ENCODE data around the gene SEMA7A.

Gene SEMA7A

GRCh38 chr15:74438721-74439316 lies 5.1 kb upstream of the SEMA7A start:
- H3K4me1 ChIP-seq (ENCODE audit: control insufficient read depth, insufficient read depth, low read length), result peaks cover 7% of the 10 kb centered on the region
- H3K9ac ChIP-seq (ENCODE audit: low read length in 2 of 2), result no peak overlapping the region
- H3K36me3 ChIP-seq (ENCODE audit: control insufficient read depth in 2 of 2, insufficient read depth in 2 of 2, low read length in 2 of 2), result no peaks in the 10 kb centered on the region

GRCh38 chr15:74438206-74438605 lies 4.4 kb upstream of the SEMA7A start:
- H3K9me3 ChIP-seq (ENCODE audit: control insufficient read depth in 2 of 2, low read length in 2 of 2), result no peaks in the 10 kb centered on the region
- H3K36me3 ChIP-seq (ENCODE audit: control insufficient read depth in 2 of 2, insufficient read depth in 2 of 2, low read length in 2 of 2), result no peaks in the 10 kb centered on the region
- no peak overlapping the region for H3K27ac ChIP-seq (ENCODE audit: low read length)
- H3K27me3 ChIP-seq (ENCODE audit: control insufficient read depth in 1 of 2, insufficient read depth in 2 of 2, low read length in 2 of 2), result peaks cover 3 to 6% of the 10 kb centered on the region in 2 donors
- peaks cover 11% of the 10 kb centered on the region for H3K4me1 ChIP-seq (ENCODE audit: control insufficient read depth, insufficient read depth, low read length)
- no peak overlapping the region for H3K9ac ChIP-seq (ENCODE audit: low read length in 2 of 2)
- no peak overlapping the region for H3K4me3 ChIP-seq (ENCODE audit: low read length in 2 of 2)

More at GRCh38 chr15:74438721-74439316, 5.1 kb upstream of the SEMA7A start:
- no peak overlapping the region for H3K4me3 ChIP-seq (ENCODE audit: low read length in 2 of 2)
- H3K9me3 ChIP-seq (ENCODE audit: control insufficient read depth in 2 of 2, low read length in 2 of 2), result no peaks in the 10 kb centered on the region
- peaks cover 2 to 3% of the 10 kb centered on the region in 2 donors for H3K27me3 ChIP-seq (ENCODE audit: control insufficient read depth in 1 of 2, insufficient read depth in 2 of 2, low read length in 2 of 2)
- no peak overlapping the region for H3K27ac ChIP-seq (ENCODE audit: low read length)

- Histone ChIP-seq H3K4me3 (ENCODE audit: low read length in 2 of 2) (peak overlapping the region; percentile 55 to 76), H3K27me3 (ENCODE audit: control insufficient read depth in 1 of 2, insufficient read depth in 2 of 2, low read length in 2 of 2) (peaks cover 27 to 33% of the 10 kb centered on the region in 2 donors), H3K4me1 (ENCODE audit: control insufficient read depth, insufficient read depth, low read length) (peaks cover 18% of the 10 kb centered on the region), H3K36me3 (ENCODE audit: control insufficient read depth in 2 of 2, insufficient read depth in 2 of 2, low read length in 2 of 2) (no peaks in the 10 kb centered on the region), H3K9ac (ENCODE audit: low read length in 2 of 2) (peak overlapping the region; percentile 21 to 62), H3K27ac (ENCODE audit: low read length) (no peak overlapping the region), H3K9me3 (ENCODE audit: control insufficient read depth in 2 of 2, low read length in 2 of 2) (no peaks in the 10 kb centered on the region)
Observed at GRCh38 chr15:74434263-74435136, 742 bp upstream of the SEMA7A start.

- Histone ChIP-seq H3K36me3 (ENCODE audit: control insufficient read depth in 2 of 2, insufficient read depth in 2 of 2, low read length in 2 of 2) (no peaks in the 10 kb centered on the region), H3K4me1 (ENCODE audit: control insufficient read depth, insufficient read depth, low read length) (peaks cover 18% of the 10 kb centered on the region), H3K9me3 (ENCODE audit: control insufficient read depth in 2 of 2, low read length in 2 of 2) (no peaks in the 10 kb centered on the region), H3K9ac (ENCODE audit: low read length in 2 of 2) (peak overlapping the region in 1 of 2 donors; percentile 15), H3K4me3 (ENCODE audit: low read length in 2 of 2) (peak overlapping the region; percentile 65 to 76), H3K27ac (ENCODE audit: low read length) (no peak overlapping the region), H3K27me3 (ENCODE audit: control insufficient read depth in 1 of 2, insufficient read depth in 2 of 2, low read length in 2 of 2) (peaks cover 32 to 39% of the 10 kb centered on the region in 2 donors)
Observed at GRCh38 chr15:74432968-74433591, 678 bp downstream of the SEMA7A start.

GRCh38 chr15:74432271-74432967 lies 1.3 kb downstream of the SEMA7A start:
- peaks cover 32 to 39% of the 10 kb centered on the region in 2 donors for H3K27me3 ChIP-seq (ENCODE audit: control insufficient read depth in 1 of 2, insufficient read depth in 2 of 2, low read length in 2 of 2)
- H3K4me1 ChIP-seq (ENCODE audit: control insufficient read depth, insufficient read depth, low read length), result peaks cover 18% of the 10 kb centered on the region
- no peak overlapping the region for H3K27ac ChIP-seq (ENCODE audit: low read length)
- H3K9me3 ChIP-seq (ENCODE audit: control insufficient read depth in 2 of 2, low read length in 2 of 2), result no peaks in the 10 kb centered on the region
- H3K36me3 ChIP-seq (ENCODE audit: control insufficient read depth in 2 of 2, insufficient read depth in 2 of 2, low read length in 2 of 2), result no peaks in the 10 kb centered on the region
- peak overlapping the region; percentile 12 to 54 for H3K4me3 ChIP-seq (ENCODE audit: low read length in 2 of 2)
- H3K9ac ChIP-seq (ENCODE audit: low read length in 2 of 2), result no peak overlapping the region

- Histone ChIP-seq H3K36me3 (ENCODE audit: control insufficient read depth in 2 of 2, insufficient read depth in 2 of 2, low read length in 2 of 2) (no peaks in the 10 kb centered on the region), H3K4me1 (ENCODE audit: control insufficient read depth, insufficient read depth, low read length) (peaks cover 18% of the 10 kb centered on the region), H3K27me3 (ENCODE audit: control insufficient read depth in 1 of 2, insufficient read depth in 2 of 2, low read length in 2 of 2) (peaks cover 32 to 39% of the 10 kb centered on the region in 2 donors), H3K9me3 (ENCODE audit: control insufficient read depth in 2 of 2, low read length in 2 of 2) (no peaks in the 10 kb centered on the region), H3K27ac (ENCODE audit: low read length) (no peak overlapping the region), H3K4me3 (ENCODE audit: low read length in 2 of 2) (peak overlapping the region in 1 of 2 donors; percentile 22), H3K9ac (ENCODE audit: low read length in 2 of 2) (no peak overlapping the region)
Observed at GRCh38 chr15:74431645-74432044, 2.1 kb downstream of the SEMA7A start.

- peaks cover 32 to 39% of the 10 kb centered on the region in 2 donors for H3K27me3 ChIP-seq (ENCODE audit: control insufficient read depth in 1 of 2, insufficient read depth in 2 of 2, low read length in 2 of 2)
- H3K4me1 ChIP-seq (ENCODE audit: control insufficient read depth, insufficient read depth, low read length), result peaks cover 18% of the 10 kb centered on the region
- no peaks in the 10 kb centered on the region for H3K36me3 ChIP-seq (ENCODE audit: control insufficient read depth in 2 of 2, insufficient read depth in 2 of 2, low read length in 2 of 2)
- H3K4me3 ChIP-seq (ENCODE audit: low read length in 2 of 2), result no peak overlapping the region
- no peak overlapping the region for H3K27ac ChIP-seq (ENCODE audit: low read length)
- no peak overlapping the region for H3K9ac ChIP-seq (ENCODE audit: low read length in 2 of 2)
- no peaks in the 10 kb centered on the region for H3K9me3 ChIP-seq (ENCODE audit: control insufficient read depth in 2 of 2, low read length in 2 of 2)
Observed at GRCh38 chr15:74431116-74431515, 2.6 kb downstream of the SEMA7A start.

- H3K4me1 ChIP-seq (ENCODE audit: control insufficient read depth, insufficient read depth, low read length), result peaks cover 18% of the 10 kb centered on the region
- no peaks in the 10 kb centered on the region for H3K36me3 ChIP-seq (ENCODE audit: control insufficient read depth in 2 of 2, insufficient read depth in 2 of 2, low read length in 2 of 2)
- H3K4me3 ChIP-seq (ENCODE audit: low read length in 2 of 2), result no peak overlapping the region
- H3K27me3 ChIP-seq (ENCODE audit: control insufficient read depth in 1 of 2, insufficient read depth in 2 of 2, low read length in 2 of 2), result peaks cover 32 to 39% of the 10 kb centered on the region in 2 donors
- no peak overlapping the region for H3K9ac ChIP-seq (ENCODE audit: low read length in 2 of 2)
- H3K9me3 ChIP-seq (ENCODE audit: control insufficient read depth in 2 of 2, low read length in 2 of 2), result no peaks in the 10 kb centered on the region
- no peak overlapping the region for H3K27ac ChIP-seq (ENCODE audit: low read length)
Observed at GRCh38 chr15:74430510-74430951, 3.2 kb downstream of the SEMA7A start.

- H3K36me3 ChIP-seq (ENCODE audit: control insufficient read depth in 2 of 2, insufficient read depth in 2 of 2, low read length in 2 of 2), result no peaks in the 10 kb centered on the region
- no peak overlapping the region for H3K27ac ChIP-seq (ENCODE audit: low read length)
- peaks cover 32 to 39% of the 10 kb centered on the region in 2 donors for H3K27me3 ChIP-seq (ENCODE audit: control insufficient read depth in 1 of 2, insufficient read depth in 2 of 2, low read length in 2 of 2)
- no peak overlapping the region for H3K9ac ChIP-seq (ENCODE audit: low read length in 2 of 2)
- H3K9me3 ChIP-seq (ENCODE audit: control insufficient read depth in 2 of 2, low read length in 2 of 2), result no peaks in the 10 kb centered on the region
- peaks cover 18% of the 10 kb centered on the region for H3K4me1 ChIP-seq (ENCODE audit: control insufficient read depth, insufficient read depth, low read length)
- H3K4me3 ChIP-seq (ENCODE audit: low read length in 2 of 2), result no peak overlapping the region
Observed at GRCh38 chr15:74429781-74430400, 3.9 kb downstream of the SEMA7A start.

All from stomach smooth muscle (tissue), 2 donors.